ENCODE data around the gene DYRK4.

DYRK4 gene

DNA sequence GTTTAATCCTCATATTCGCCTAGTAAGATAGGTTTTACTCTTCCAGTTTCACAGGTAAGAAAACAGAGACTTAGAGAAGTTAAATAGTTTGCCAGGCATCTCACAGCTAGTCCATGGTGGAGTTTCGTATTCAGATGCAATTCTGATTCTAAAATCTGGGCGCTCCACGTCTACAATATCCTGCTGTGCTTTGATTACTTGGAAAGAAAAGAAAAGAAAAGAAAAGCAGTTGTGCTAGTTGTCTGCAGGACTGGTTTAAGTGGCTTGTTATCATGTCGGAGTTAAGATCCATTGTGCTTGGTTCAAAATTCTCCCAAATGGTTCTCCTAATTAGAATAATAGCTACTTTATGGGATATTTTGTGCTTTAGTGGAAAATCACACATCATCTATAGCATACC is 68.3 kb downstream of the DYRK4 start:
- DNase-seq, result no peak

- DNase-seq, result no peak
Observed at GRCh38 chr12:4643747-4644146, 81.7 kb downstream of the DYRK4 start.

DNA sequence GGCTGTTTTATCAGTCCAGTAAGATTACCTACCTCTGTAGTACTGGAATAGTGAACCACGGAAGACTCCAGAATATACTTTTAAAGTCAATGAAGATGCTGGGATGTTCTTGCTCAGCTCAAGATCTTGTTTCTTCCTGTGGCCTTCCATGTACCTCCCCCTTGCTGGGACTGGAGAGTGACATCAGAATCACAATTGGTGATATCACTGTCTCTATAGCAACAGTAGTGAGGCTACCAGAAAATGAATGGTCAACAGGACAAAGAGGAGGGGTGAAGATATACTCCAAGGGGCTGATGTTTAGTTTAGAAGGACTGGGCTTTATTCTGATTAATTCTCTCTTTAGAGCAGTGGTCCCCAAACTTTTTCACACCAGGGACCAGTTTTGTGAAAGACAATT is 83.0 kb downstream of the DYRK4 start:
- DNase-seq, result no peak

DNA sequence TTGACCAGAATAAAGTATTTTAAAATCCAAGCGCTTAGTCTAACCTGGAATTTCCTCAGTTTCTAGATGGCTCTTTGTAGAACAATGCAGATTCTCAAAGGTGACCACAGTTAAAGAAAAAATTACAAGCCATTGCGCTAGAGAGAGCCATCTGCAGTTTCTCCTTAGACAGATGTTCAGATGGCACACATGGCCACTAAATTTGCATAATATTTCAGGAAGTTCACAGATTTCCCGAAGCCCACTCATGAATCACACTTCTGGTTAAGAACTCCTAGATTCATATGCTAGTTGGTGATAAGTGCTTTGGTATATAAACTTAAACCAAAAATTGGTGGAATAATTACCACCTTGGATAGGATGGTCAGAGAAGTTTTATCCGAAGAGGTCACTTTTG is 86.1 kb downstream of the DYRK4 start:
- DNase-seq, result peak in 1 of 2 donors; percentile 46

DNA sequence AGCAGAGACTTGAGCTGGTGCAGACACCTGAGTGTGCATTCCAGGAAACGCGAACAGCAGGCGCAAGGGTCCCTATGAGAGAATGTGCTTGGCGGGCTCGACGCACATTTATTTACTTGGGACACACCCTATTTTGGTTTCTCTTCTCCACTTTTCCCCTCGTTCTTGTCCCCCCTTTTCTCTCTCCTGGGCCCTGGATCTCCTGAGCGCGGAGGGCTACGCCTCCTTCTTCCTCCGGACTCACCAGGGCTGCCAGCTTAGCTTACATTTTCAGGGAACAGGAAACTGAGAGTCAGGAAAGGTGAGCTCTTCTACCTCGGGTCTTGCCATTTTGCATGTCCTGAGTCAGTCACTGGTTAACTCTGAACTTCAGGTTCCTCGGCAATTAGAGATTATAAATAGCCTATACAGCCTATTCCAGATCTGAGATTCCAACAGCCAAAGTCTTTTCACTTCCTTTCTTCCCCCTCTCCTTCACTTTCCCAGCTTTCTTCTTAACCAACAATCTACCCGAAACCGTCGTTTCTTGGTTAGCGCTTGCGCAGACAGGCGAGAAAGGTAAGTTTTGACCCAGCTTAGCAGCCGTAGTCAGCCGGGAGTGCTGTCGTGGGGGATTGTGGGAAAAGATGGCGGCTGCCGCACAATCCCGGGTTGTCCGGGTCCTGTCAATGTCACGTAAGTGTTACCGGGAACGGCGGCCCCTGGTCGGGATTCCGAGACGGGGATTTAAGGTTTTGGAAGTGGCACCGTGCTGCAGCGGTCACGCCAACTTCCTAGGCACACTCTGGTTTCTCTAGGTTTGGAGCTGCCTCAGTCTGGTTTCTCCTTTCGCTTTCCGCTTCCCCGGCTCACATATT is 86.7 kb downstream of the DYRK4 start, which contains the start of the genes AKAP3 and NDUFA9:
AKAP3 (minus strand) TSS at position 551 of the 857 bp plus-strand sequence. CDS start 10,855 bp downstream, outside the sequence.
NDUFA9 (plus strand) TSS at position 614 of the 857 bp plus-strand sequence; CDS start at position 627, 13 bp downstream.
- DNase-seq, result peak; percentile 40 to 73

GRCh38 chr12:4649358-4649661 is 87.3 kb downstream of the DYRK4 start:
- DNase-seq, result no peak

GRCh38 chr12:4653257-4653656 is 91.2 kb downstream of the DYRK4 start:
- no peak for DNase-seq

- no peak for DNase-seq
Observed at GRCh38 chr12:4653691-4654090, 91.7 kb downstream of the DYRK4 start.
